ENCODE results near the gene ALPP. TPM values are rescaled to one million over a fixed set of nuclear protein-coding genes. Genes with fewer than 3 reads are reported as not detected.
"Not testable (repeated sequence)": the region's sequence is repeated elsewhere in the genome, so short reads cannot be mapped to it uniquely, and the experiment has no call there.

Gene ALPP
- total RNA-seq, 1 experiment from 2014 or later = 8.6 TPM

DNA sequence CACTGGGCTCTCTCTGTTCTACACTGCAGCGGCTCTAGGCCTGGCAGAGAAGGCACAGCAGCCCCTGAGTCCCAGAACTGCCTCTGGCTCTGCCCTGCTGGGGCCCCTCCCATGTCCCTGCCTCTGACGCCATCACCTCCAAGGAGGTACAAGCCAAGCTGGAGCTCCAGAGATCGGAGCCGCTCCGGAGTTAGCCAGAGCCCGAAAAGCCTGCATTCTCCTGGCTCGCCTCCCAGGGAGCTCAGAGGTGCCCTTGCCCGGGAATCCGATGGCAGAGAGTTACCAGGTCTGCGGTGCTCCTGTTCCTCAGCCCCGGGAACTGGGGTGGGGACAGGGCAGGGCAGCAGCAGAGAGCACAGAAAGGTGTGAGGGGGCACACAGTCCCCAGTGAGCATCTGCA lies 46.9 kb upstream of the ALPP start:
- H3K36me3 ChIP-seq (ENCODE audit: low read depth, low read length); DNase-seq; H3K27me3 ChIP-seq (ENCODE audit: low read length); H3K9ac ChIP-seq (ENCODE audit: low read length); H3K4me2 ChIP-seq (ENCODE audit: low read length); H3K9me2 ChIP-seq (replicated peaks; ENCODE audit: low read length); H3K4me3 ChIP-seq (ENCODE audit: low read length); CTCF ChIA-PET; H2AFZ ChIP-seq (ENCODE audit: low read length); H4K20me1 ChIP-seq (ENCODE audit: low read length); H3K27ac ChIP-seq (ENCODE audit: low read length); intact Hi-C loops (cut with micrococcal nuclease); ATAC-seq; H3K4me1 ChIP-seq (ENCODE audit: insufficient read depth, low read length); POLR2A ChIA-PET (ENCODE audit: unreplicated experiment); H3K9me3 ChIP-seq (ENCODE audit: low read length); H3F3A ChIP-seq (ENCODE audit: low read length, unreplicated experiment); BruUV-seq (replicated peaks); H3K79me2 ChIP-seq (ENCODE audit: low read length): not testable (repeated sequence)

DNA sequence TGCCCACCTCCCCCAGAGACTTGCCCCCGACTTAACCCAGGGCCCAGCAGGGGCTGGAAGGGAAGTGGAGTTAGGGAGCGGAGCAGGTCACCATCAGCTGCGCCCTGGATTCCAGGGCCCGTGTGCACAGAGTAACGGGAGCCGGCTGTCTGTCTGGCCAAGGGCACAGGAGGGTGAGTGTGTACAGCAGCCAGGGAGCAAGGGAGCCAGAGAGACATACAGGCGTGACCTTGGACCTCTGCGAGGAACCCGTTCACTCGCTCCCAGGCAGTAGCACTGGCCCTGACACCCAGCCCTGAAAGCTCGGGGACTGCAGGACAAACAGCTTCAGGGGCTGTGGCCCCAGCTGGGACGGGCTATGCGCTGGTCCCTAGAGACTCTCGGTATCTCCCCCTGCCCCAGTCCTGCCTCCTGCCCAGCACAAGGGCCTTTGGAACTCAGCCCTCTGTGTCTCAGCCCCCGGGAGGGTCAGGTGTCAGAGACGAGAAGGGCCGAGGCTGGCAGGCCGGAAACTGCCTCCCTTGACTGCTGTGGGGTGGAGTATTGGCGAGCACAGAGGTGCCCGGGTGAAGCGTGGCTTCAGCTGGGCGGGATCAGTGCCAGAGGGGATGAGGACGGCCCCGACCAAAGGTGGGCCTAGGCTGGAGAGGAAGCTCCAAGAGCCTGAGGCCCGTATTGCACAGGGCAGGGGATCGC lies 46.2 kb upstream of the ALPP start:
- H3K9me2 ChIP-seq (replicated peaks; ENCODE audit: low read length); H3K27me3 ChIP-seq (ENCODE audit: low read length); H3K9ac ChIP-seq (ENCODE audit: low read length); H4K20me1 ChIP-seq (ENCODE audit: low read length); intact Hi-C loops (cut with micrococcal nuclease); POLR2A ChIA-PET (ENCODE audit: unreplicated experiment); H3K4me2 ChIP-seq (ENCODE audit: low read length); H3K4me1 ChIP-seq (ENCODE audit: insufficient read depth, low read length); H3K4me3 ChIP-seq (ENCODE audit: low read length); H3K79me2 ChIP-seq (ENCODE audit: low read length); H2AFZ ChIP-seq (ENCODE audit: low read length); ATAC-seq; DNase-seq; H3K27ac ChIP-seq (ENCODE audit: low read length); H3K36me3 ChIP-seq (ENCODE audit: low read depth, low read length); H3K9me3 ChIP-seq (ENCODE audit: low read length); BruUV-seq (replicated peaks); CTCF ChIA-PET; H3F3A ChIP-seq (ENCODE audit: low read length, unreplicated experiment): not testable (repeated sequence)

DNA sequence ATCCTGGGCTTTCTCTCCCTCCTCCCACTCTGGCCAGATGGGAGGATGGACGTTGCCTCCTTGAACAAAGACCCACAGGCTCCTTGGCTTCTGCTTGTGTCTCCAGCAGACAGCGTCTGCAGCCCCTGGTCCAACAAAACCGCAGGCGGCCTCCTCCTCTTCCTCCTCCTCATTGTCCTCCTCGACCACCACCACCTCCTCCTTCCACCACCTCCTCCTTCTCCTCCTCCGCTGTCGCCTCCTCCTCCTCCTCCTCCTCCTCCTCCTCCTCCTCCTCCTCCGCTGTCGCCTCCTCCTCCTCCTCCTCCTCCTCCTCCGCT lies 45.7 kb upstream of the ALPP start:
- ChIA-PET CTCF (no interaction called here), POLR2A (ENCODE audit: unreplicated experiment) (no interaction called here)
- Histone ChIP-seq H2AFZ (ENCODE audit: low read length) (no peak overlapping the region), H3K4me1 (ENCODE audit: insufficient read depth, low read length) (no peaks in the 10 kb centered on the region), H3F3A (ENCODE audit: low read length, unreplicated experiment) (no peaks in the 10 kb centered on the region), H3K27ac (ENCODE audit: low read length) (no peak overlapping the region), H3K4me3 (ENCODE audit: low read length) (no peak overlapping the region), H3K36me3 (ENCODE audit: low read depth, low read length) (no peaks in the 10 kb centered on the region), H3K4me2 (ENCODE audit: low read length) (no peak overlapping the region), H3K79me2 (ENCODE audit: low read length) (no peaks in the 10 kb centered on the region), H4K20me1 (ENCODE audit: low read length) (no peaks in the 10 kb centered on the region), H3K9me2 (replicated peaks; ENCODE audit: low read length) (no peaks in the 10 kb centered on the region), H3K9me3 (ENCODE audit: low read length) (no peaks in the 10 kb centered on the region), H3K27me3 (ENCODE audit: low read length) (no peaks in the 10 kb centered on the region), H3K9ac (ENCODE audit: low read length) (no peak overlapping the region)
- TF ChIP-seq EZH2phosphoT487 (IDR thresholded peaks at IDR 0.05; ENCODE audit: borderline replicate concordance, low read length) (no peak), EZH2 (IDR thresholded peaks at IDR 0.05; ENCODE audit: low read length, unreplicated experiment) (no peak)
- TF ChIP-seq, protein P1, sequence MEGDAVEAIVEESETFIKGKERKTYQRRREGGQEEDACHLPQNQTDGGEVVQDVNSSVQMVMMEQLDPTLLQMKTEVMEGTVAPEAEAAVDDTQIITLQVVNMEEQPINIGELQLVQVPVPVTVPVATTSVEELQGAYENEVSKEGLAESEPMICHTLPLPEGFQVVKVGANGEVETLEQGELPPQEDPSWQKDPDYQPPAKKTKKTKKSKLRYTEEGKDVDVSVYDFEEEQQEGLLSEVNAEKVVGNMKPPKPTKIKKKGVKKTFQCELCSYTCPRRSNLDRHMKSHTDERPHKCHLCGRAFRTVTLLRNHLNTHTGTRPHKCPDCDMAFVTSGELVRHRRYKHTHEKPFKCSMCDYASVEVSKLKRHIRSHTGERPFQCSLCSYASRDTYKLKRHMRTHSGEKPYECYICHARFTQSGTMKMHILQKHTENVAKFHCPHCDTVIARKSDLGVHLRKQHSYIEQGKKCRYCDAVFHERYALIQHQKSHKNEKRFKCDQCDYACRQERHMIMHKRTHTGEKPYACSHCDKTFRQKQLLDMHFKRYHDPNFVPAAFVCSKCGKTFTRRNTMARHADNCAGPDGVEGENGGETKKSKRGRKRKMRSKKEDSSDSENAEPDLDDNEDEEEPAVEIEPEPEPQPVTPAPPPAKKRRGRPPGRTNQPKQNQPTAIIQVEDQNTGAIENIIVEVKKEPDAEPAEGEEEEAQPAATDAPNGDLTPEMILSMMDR (conservative IDR thresholded peaks at IDR 0.05; ENCODE audit: low read depth, low read length) = no peak
- ATAC-seq (no peak), DNase-seq (no peak)
- intact Hi-C loops (cut with micrococcal nuclease) = no loop called here
- BruUV-seq (replicated peaks) = no TSS peak

Measured in PC-3 (cell line).